Glutamatergic neuron (in vitro differentiated cells): ENCODE data around the gene SLC25A13. TPM values are rescaled to one million over a fixed set of nuclear protein-coding genes. Genes with fewer than 3 reads are reported as not detected.

Experiments
- DNase-seq: peaks from one replicate; pipeline ENCODE4 v3.0.0; 2022
- H3K27ac Mint-ChIP-seq: one replicate; pipeline ENCODE4 v1.8.0; 2020; ENCODE audit warnings: mild to moderate bottlenecking, mixed read lengths, inconsistent platforms; ENCODE audit not compliant: unreplicated experiment
- H3K27me3 Mint-ChIP-seq: one replicate; pipeline ENCODE4 v1.8.0; 2020; ENCODE audit warnings: mild to moderate bottlenecking, moderate library complexity, mixed read lengths, inconsistent platforms; ENCODE audit not compliant: unreplicated experiment
- H3K36me3 Mint-ChIP-seq: one replicate; pipeline ENCODE4 v1.8.0; 2020; ENCODE audit warnings: mild to moderate bottlenecking, mixed read lengths, inconsistent platforms; ENCODE audit not compliant: unreplicated experiment
- H3K4me1 Mint-ChIP-seq: one replicate; pipeline ENCODE4 v1.8.0; 2020; ENCODE audit warnings: mild to moderate bottlenecking, low read depth, mixed read lengths, inconsistent platforms; ENCODE audit not compliant: unreplicated experiment
- H3K4me3 Mint-ChIP-seq: one replicate; pipeline ENCODE4 v1.8.0; 2020; ENCODE audit warnings: mild to moderate bottlenecking, mixed read lengths, inconsistent platforms; ENCODE audit not compliant: unreplicated experiment
- H3K9me3 Mint-ChIP-seq: one replicate; pipeline ENCODE4 v1.8.0; 2020; ENCODE audit warnings: mild to moderate bottlenecking, moderate library complexity, mixed read lengths, inconsistent platforms; ENCODE audit not compliant: unreplicated experiment
- CTCF ChIP-seq: fragments of 200-600 bp; sonication (generic); IDR thresholded peaks from one replicate; pipeline ENCODE4 v1.5.0; 2021; ENCODE audit not compliant: partially characterized antibody, unreplicated experiment
- total RNA-seq: library from RNA; stranded (reverse); fragmentation: NEBNext Ultra II Directional; extraction: Animal tissue kit (Norgen Biotek cat#: 25700); gene quantifications from one replicate; pipeline ENCODE4 v1.2.1, GENCODE V29; 2021; ENCODE audit not compliant: unreplicated experiment

SLC25A13 gene
- total RNA-seq, 1 donor from 2014 or later, result 48.5 TPM

- Mint-ChIP-seq H3K4me1 (no peaks in the 10 kb centered on the region), H3K36me3 (no peaks in the 10 kb centered on the region), H3K4me3 (no peak overlapping the region), H3K27ac (no peak overlapping the region), H3K27me3 (peaks cover 2% of the 10 kb centered on the region), H3K9me3 (peaks cover 2% of the 10 kb centered on the region)
- no peak for DNase-seq
- no peak for TF ChIP-seq CTCF
Measured at GRCh38 chr7:96277921-96278320, 44.0 kb downstream of the SLC25A13 start.

GRCh38 chr7:96276019-96276418 is 45.9 kb downstream of the SLC25A13 start:
- H3K4me3 Mint-ChIP-seq, result no peak overlapping the region
- TF ChIP-seq CTCF, result no peak
- no peak overlapping the region for H3K27ac Mint-ChIP-seq
- H3K27me3 Mint-ChIP-seq, result peaks cover 2% of the 10 kb centered on the region
- DNase-seq, result no peak
- H3K4me1 Mint-ChIP-seq, result no peaks in the 10 kb centered on the region
- no peaks in the 10 kb centered on the region for H3K36me3 Mint-ChIP-seq
- H3K9me3 Mint-ChIP-seq, result peaks cover 2% of the 10 kb centered on the region

- Mint-ChIP-seq H3K36me3 (no peaks in the 10 kb centered on the region), H3K9me3 (peaks cover 2% of the 10 kb centered on the region), H3K27me3 (peaks cover 2% of the 10 kb centered on the region), H3K27ac (no peak overlapping the region), H3K4me1 (no peaks in the 10 kb centered on the region), H3K4me3 (no peak overlapping the region)
- DNase-seq, result no peak
- no peak for TF ChIP-seq CTCF
Measured at GRCh38 chr7:96273716-96274115, 48.2 kb downstream of the SLC25A13 start.

GRCh38 chr7:96269246-96269994 is 52.5 kb downstream of the SLC25A13 start:
- Mint-ChIP-seq H3K4me3 (no peak overlapping the region), H3K9me3 (peaks cover 2% of the 10 kb centered on the region), H3K4me1 (no peaks in the 10 kb centered on the region), H3K27me3 (no peaks in the 10 kb centered on the region), H3K36me3 (no peaks in the 10 kb centered on the region), H3K27ac (no peak overlapping the region)
- TF ChIP-seq CTCF, result no peak
- no peak for DNase-seq

GRCh38 chr7:96266580-96266979 is 55.3 kb downstream of the SLC25A13 start:
- H3K4me3 Mint-ChIP-seq, result no peak overlapping the region
- TF ChIP-seq CTCF, result no peak
- no peak for DNase-seq
- H3K9me3 Mint-ChIP-seq, result no peaks in the 10 kb centered on the region
- H3K27ac Mint-ChIP-seq, result no peak overlapping the region
- H3K27me3 Mint-ChIP-seq, result no peaks in the 10 kb centered on the region
- H3K36me3 Mint-ChIP-seq, result peaks cover 5% of the 10 kb centered on the region
- no peaks in the 10 kb centered on the region for H3K4me1 Mint-ChIP-seq
